ENCODE data around the gene SRGAP3. TPM values are rescaled to one million over a fixed set of nuclear protein-coding genes. Genes with fewer than 3 reads are reported as not detected.

Gene SRGAP3
- total and polyA plus RNA-seq, 7 donors = 0.69 to 7.7 (median 5.8) TPM

DNA sequence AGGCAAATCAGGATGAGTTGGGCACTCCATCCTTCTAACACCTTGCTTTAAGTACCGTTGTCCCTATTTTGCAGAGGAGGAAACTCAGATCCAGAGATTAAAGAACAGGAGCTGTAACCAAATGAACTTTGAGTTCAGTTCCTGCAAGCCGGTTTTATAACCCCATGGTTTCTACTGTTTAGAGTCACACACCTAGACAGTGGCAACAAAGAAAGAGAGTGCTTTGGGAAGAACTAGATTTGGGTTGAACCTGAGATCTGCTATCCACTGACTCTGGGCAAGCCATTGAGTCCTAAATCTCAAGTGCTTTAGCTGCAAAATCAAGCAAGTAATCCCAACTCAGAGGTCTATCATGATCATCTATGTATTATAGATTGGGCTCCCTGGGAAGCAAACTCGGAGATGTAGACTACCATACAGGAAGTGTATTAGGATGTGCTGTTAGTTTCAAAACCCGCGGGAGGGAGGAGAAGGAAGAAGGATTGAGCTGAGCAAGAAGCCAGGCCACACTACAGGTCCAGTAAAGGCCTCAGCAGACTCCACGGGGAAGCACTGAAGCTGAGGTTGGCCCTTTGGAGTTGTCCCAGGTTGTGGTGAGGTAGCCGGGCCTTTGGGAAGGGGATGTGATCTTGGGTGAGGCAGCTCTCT lies 42.2 kb downstream of the SRGAP3 start:
- Histone ChIP-seq H3K27me3 (no peaks in the 10 kb centered on the region), H3K27ac (no peak overlapping the region), H3K4me3 (no peak overlapping the region), H3K9me3 (no peaks in the 10 kb centered on the region), H3K4me1 (no peaks in the 10 kb centered on the region), H3K36me3 (no peaks in the 10 kb centered on the region)
- peak; percentile 0 for DNase-seq
- intact Hi-C loops (cut with DNase I) = no loop called here
- WGBS, 2 donors = 40 to 75% methylated on average over 7 of the region's 7 CpGs
- TF ChIP-seq EP300 (IDR thresholded peaks at IDR 0.05) (no peak), POLR2A (IDR thresholded peaks at IDR 0.05) (no peak), CTCF (IDR thresholded peaks at IDR 0.05) (no peak), POLR2AphosphoS5 (IDR thresholded peaks at IDR 0.05) (no peak)

- no peaks in the 10 kb centered on the region for H3K27me3 ChIP-seq
- DNase-seq = peak; percentile 24
- no peaks in the 10 kb centered on the region for H3K4me1 ChIP-seq
- H3K36me3 ChIP-seq = no peaks in the 10 kb centered on the region
- intact Hi-C loops (cut with DNase I) = no loop called here
- no peaks in the 10 kb centered on the region for H3K9me3 ChIP-seq
- TF ChIP-seq EP300 (IDR thresholded peaks at IDR 0.05) (no peak), POLR2AphosphoS5 (IDR thresholded peaks at IDR 0.05) (no peak), POLR2A (IDR thresholded peaks at IDR 0.05) (no peak), CTCF (IDR thresholded peaks at IDR 0.05) (no peak)
- no peak overlapping the region for H3K4me3 ChIP-seq
- 92 to 94% methylated on average over 4 of the region's 4 CpGs for WGBS, 2 donors
- H3K27ac ChIP-seq = no peak overlapping the region
Measured at GRCh38 chr3:9206287-9206686, 43.2 kb downstream of the SRGAP3 start.

GRCh38 chr3:9205345-9206143 lies 43.9 kb downstream of the SRGAP3 start:
- 90% methylated on average over 9 of the region's 9 CpGs for WGBS, 2 donors

GRCh38 chr3:9204253-9204992 lies 45.0 kb downstream of the SRGAP3 start:
- WGBS, 2 donors = 83 to 86% methylated on average over 17 of the region's 17 CpGs

More at GRCh38 chr3:9205345-9206143, 43.9 kb downstream of the SRGAP3 start:
- DNase-seq = peak; percentile 3
- Histone ChIP-seq H3K4me1 (no peaks in the 10 kb centered on the region), H3K27me3 (no peaks in the 10 kb centered on the region), H3K27ac (no peak overlapping the region), H3K9me3 (no peaks in the 10 kb centered on the region), H3K4me3 (no peak overlapping the region), H3K36me3 (no peaks in the 10 kb centered on the region)
- TF ChIP-seq EP300 (IDR thresholded peaks at IDR 0.05) (no peak), CTCF (IDR thresholded peaks at IDR 0.05) (no peak), POLR2AphosphoS5 (IDR thresholded peaks at IDR 0.05) (no peak), POLR2A (IDR thresholded peaks at IDR 0.05) (no peak)
- intact Hi-C loops (cut with DNase I) = no loop called here

More at GRCh38 chr3:9204253-9204992, 45.0 kb downstream of the SRGAP3 start:
- intact Hi-C loops (cut with DNase I) = no loop called here
- Histone ChIP-seq H3K36me3 (no peaks in the 10 kb centered on the region), H3K9me3 (no peaks in the 10 kb centered on the region), H3K27me3 (no peaks in the 10 kb centered on the region), H3K4me3 (no peak overlapping the region), H3K27ac (peak overlapping the region in 2 of 4 donors; percentile 32 to 44), H3K4me1 (no peaks in the 10 kb centered on the region)
- TF ChIP-seq CTCF (IDR thresholded peaks at IDR 0.05) (no peak), POLR2AphosphoS5 (IDR thresholded peaks at IDR 0.05) (no peak), POLR2A (IDR thresholded peaks at IDR 0.05) (no peak), EP300 (IDR thresholded peaks at IDR 0.05) (no peak)
- no peak for DNase-seq
